ENCODE measurements around the gene ARHGEF17.
"Not testable (repeated sequence)": the region's sequence is repeated elsewhere in the genome, so short reads cannot be mapped to it uniquely, and the experiment has no call there.

The ARHGEF17 gene

DNA sequence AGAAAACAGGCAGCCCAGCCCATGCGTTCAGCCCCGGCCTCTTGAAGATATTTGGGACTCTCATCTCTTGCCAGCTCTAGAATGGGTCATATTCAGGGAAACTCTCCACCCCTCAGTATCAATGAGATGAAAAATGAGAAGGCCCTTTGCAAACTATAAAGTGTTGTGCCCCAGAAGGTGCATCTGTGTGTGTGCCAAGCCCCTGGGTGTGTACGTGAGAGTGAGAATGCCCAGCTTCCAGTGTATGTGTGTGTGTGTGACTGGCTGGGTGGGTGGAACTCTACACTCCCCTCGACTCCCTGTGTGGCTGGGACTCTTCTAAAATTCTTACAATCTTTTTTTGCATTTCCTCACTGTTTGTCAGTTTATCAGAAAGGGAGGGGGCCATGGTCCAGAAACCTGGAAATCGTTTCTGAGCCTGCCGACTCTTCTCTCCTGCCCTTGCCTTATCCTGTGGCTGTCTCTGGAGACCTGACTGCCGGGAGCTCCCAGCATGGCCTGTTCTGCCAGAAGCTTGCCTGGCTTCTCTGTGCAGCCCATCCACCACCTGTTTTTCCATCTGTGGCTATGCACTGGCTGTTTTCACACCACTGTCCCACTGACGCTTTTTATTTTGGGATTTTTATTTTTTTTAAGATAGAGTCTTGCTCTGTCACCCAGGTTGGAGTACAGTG, 34.7 kb upstream of the ARHGEF17 start:
- ChIA-PET POLR2A (no interaction called here), CTCF (interaction anchor here (1.7 kb wide), 1 partner anchor 37 kb away, joined by 4 read pairs; no protein-coding TSS in a partner anchor)
- no peak for TF ChIP-seq CTBP1 (IDR thresholded peaks at IDR 0.05; ENCODE audit: borderline replicate concordance)
- no peak for TF ChIP-seq NFRKB (IDR thresholded peaks at IDR 0.05)
- TF ChIP-seq TARDBP (IDR thresholded peaks at IDR 0.05), result no peak
- TF ChIP-seq LEF1 (IDR thresholded peaks at IDR 0.05; ENCODE audit: borderline replicate concordance), result no peak
- no peak for TF ChIP-seq FOXK2 (IDR thresholded peaks at IDR 0.05)
- TF ChIP-seq, protein P1, sequence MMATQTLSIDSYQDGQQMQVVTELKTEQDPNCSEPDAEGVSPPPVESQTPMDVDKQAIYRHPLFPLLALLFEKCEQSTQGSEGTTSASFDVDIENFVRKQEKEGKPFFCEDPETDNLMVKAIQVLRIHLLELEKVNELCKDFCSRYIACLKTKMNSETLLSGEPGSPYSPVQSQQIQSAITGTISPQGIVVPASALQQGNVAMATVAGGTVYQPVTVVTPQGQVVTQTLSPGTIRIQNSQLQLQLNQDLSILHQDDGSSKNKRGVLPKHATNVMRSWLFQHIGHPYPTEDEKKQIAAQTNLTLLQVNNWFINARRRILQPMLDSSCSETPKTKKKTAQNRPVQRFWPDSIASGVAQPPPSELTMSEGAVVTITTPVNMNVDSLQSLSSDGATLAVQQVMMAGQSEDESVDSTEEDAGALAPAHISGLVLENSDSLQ (IDR thresholded peaks at IDR 0.05), result no peak
- TF ChIP-seq SUZ12 (IDR thresholded peaks at IDR 0.05), result no peak
- no peak for DNase-seq (ENCODE audit: extremely low spot score)

DNA sequence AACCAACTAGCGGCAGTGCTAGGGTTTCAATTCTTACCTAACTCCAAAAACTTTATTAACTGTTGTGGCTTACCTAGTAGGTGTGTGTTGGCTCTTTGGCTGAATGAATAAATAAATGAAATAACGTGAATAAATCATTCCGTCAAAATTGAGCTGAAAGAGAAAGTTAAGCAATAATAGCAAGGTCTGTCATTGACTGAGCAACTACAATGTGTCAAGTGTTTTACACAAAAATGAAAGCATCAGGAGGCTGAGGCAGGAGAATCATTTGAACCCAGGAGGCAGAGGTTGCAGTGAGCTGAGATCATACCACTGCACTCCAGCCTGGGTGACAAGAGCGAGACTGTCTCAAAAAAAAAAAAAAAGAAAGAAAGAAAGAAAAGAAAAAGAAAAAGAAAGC, 33.9 kb upstream of the ARHGEF17 start:
- CTCF ChIA-PET, result interaction anchor here (0.6 to 1.7 kb wide), 3 partner anchors 15 to 90 kb away, joined by 3 to 7 read pairs (median 4); no protein-coding TSS in a partner anchor
- DNase-seq (ENCODE audit: extremely low spot score); POLR2A ChIA-PET: not testable (repeated sequence)

DNA sequence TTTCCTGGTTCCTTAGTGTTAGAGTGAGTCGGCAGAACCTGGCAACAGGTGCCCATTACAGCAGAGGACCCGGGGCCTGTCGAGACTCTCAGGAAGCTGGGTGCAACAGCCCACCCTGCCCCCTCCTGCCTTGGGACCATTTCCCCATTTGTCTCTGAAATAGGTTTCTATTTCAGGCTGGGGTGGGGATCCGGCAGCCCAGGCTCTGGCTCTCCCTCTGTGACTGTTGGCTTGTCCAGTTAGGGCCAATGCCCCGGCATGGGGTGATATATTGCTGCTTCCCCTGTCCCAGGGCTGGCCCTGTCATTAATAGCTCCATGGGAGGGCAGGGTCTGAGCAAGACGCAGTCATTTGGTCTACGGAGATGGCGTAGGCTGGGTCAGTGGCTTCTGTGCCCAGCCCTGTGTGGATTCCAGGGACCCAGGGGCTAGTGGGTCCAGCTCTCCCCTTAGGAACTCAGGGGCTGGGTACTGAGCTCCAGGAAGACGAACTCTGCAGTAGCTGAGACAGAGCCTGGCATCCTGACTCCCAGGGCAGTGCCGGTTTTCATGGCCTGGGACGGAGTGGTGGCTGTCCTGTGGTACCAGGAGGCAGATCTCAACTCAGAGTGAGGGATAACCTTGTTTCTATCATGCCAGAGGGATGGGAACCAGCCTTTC, 33.2 kb upstream of the ARHGEF17 start:
- ChIA-PET CTCF (interaction anchor here (0.6 to 1.4 kb wide), 2 partner anchors 14 to 91 kb away, joined by 3 to 7 read pairs; no protein-coding TSS in a partner anchor), POLR2A (no interaction called here)
- TF ChIP-seq ELF4 (IDR thresholded peaks at IDR 0.05) (no peak), L3MBTL2 (conservative IDR thresholded peaks at IDR 0.05) (no peak), BHLHE40 (IDR thresholded peaks at IDR 0.05; ENCODE audit: borderline replicate concordance) (no peak), NFRKB (IDR thresholded peaks at IDR 0.05) (no peak), FOXA1 (IDR thresholded peaks at IDR 0.05) (no peak), SUZ12 (IDR thresholded peaks at IDR 0.05) (no peak), HDGF (IDR thresholded peaks at IDR 0.05; ENCODE audit: borderline replicate concordance) (no peak), FOXK2 (IDR thresholded peaks at IDR 0.05) (no peak), FOXM1 (IDR thresholded peaks at IDR 0.05; ENCODE audit: borderline replicate concordance) (no peak), ARNT (IDR thresholded peaks at IDR 0.05) (no peak)
- no peak for DNase-seq (ENCODE audit: extremely low spot score)

DNA sequence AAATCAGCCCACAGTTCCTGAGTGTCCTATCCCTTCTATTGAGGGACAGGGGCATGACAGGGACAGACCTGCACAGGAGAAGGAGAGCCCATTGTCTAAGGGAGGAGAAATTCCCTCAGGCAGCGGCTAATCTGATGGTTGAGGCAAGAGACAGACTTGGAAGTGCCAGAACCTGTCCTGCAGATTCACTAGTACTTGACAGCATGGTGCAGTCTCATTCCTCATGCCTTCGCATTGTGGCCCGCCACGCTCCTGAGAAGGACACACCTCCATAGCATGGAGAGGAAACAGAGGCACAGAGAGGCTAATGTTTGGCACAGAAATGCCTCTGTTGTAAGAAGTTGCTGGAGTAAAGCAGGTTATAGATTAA, 32.7 kb upstream of the ARHGEF17 start:
- CTCF ChIA-PET, result interaction anchor here (1.4 kb wide), 1 partner anchor 14 kb away, joined by 7 read pairs; no protein-coding TSS in a partner anchor
- DNase-seq (ENCODE audit: extremely low spot score), result no peak
- POLR2A ChIA-PET, result no interaction called here
- no peak for TF ChIP-seq FOXK2 (IDR thresholded peaks at IDR 0.05)
- TF ChIP-seq FOXA1 (IDR thresholded peaks at IDR 0.05), result no peak
- no peak for TF ChIP-seq ZNF384 (IDR thresholded peaks at IDR 0.05)
- TF ChIP-seq, protein P1 (IDR thresholded peaks at IDR 0.05), result no peak
- TF ChIP-seq FOXM1 (IDR thresholded peaks at IDR 0.05; ENCODE audit: borderline replicate concordance), result no peak
- TF ChIP-seq CTBP1 (IDR thresholded peaks at IDR 0.05; ENCODE audit: borderline replicate concordance), result no peak
- no peak for TF ChIP-seq NFRKB (IDR thresholded peaks at IDR 0.05)
- TF ChIP-seq SP1 (IDR thresholded peaks at IDR 0.05), result no peak
- TF ChIP-seq LEF1 (IDR thresholded peaks at IDR 0.05; ENCODE audit: borderline replicate concordance), result no peak
- TF ChIP-seq ARNT (IDR thresholded peaks at IDR 0.05), result no peak
- TF ChIP-seq SUZ12 (IDR thresholded peaks at IDR 0.05), result no peak
- TF ChIP-seq L3MBTL2 (conservative IDR thresholded peaks at IDR 0.05), result no peak
- no peak for TF ChIP-seq HDGF (IDR thresholded peaks at IDR 0.05; ENCODE audit: borderline replicate concordance)

DNA sequence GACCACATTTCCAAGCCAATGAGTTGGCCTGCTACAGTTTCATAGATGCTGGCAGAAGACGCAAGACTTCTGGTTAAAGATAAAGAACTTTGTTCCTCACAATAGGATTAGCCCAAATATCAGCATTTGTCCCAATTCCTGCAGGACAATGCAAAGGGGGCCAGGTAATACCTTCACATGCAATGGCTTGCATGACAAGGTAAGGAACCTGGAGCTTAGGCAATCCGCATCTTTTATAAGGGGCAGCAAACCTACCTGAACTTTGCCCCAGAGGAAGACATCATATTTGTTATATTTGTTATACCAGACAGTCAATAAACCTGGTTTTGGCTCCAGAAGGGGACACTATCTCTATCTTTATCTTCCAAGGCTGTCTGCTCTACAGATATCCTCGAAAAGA, 30.6 kb upstream of the ARHGEF17 start:
- CTCF ChIA-PET, result interaction anchor here (1.1 to 3.8 kb wide), 2 partner anchors 12 kb away, joined by 3 to 14 read pairs; no protein-coding TSS in a partner anchor
- no peak for DNase-seq (ENCODE audit: extremely low spot score)
- TF ChIP-seq L3MBTL2 (conservative IDR thresholded peaks at IDR 0.05) (no peak), ZNF384 (IDR thresholded peaks at IDR 0.05) (no peak), SUZ12 (IDR thresholded peaks at IDR 0.05) (no peak), ELF4 (IDR thresholded peaks at IDR 0.05) (no peak), TARDBP (IDR thresholded peaks at IDR 0.05) (no peak), LEF1 (IDR thresholded peaks at IDR 0.05; ENCODE audit: borderline replicate concordance) (no peak), FOXM1 (IDR thresholded peaks at IDR 0.05; ENCODE audit: borderline replicate concordance) (no peak), HDGF (IDR thresholded peaks at IDR 0.05; ENCODE audit: borderline replicate concordance) (no peak), BHLHE40 (IDR thresholded peaks at IDR 0.05; ENCODE audit: borderline replicate concordance) (no peak), NFRKB (IDR thresholded peaks at IDR 0.05) (no peak), ARNT (IDR thresholded peaks at IDR 0.05) (no peak), FOXK2 (IDR thresholded peaks at IDR 0.05) (no peak)
- TF ChIP-seq, protein P1 (IDR thresholded peaks at IDR 0.05), result no peak
- POLR2A ChIA-PET, result no interaction called here

DNA sequence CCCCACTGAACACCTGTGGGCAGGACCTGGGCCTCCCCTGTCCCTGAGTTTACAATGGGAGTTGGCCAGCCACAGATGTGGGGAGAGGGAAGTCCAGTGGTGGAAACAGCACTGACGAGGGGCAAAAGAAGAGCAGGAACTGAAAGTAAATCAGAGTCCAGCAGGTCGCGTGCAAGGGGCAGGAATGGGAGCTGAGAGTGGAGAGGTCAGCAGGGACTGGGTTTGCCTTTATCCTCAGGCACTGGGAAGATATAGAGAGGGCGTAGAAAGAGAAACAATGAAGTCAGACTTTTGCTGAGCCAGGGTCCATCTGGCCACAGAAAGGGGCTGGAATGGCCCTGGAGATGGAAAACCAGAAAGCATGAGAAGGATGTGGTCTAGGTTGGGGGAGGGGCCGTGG, 27.4 kb upstream of the ARHGEF17 start:
- ChIA-PET CTCF (interaction anchor here (3.8 kb wide), 1 partner anchor 9 kb away, joined by 14 read pairs; no protein-coding TSS in a partner anchor), POLR2A (no interaction called here)
- TF ChIP-seq HDGF (IDR thresholded peaks at IDR 0.05; ENCODE audit: borderline replicate concordance), result no peak
- DNase-seq (ENCODE audit: extremely low spot score), result no peak
